Activated CD4-positive, alpha-beta T cell treated with anti-CD3 and anti-CD28 coated beads, Interleukin-2, Interleukin-6, amounts not matched to agents 100 ng/mL and 50 ng/mL, durations not matched to agents 16 hours and 8 hours (primary cell): ENCODE measurements around the gene MESP1.

Experiments used
- DNase-seq: peaks from one replicate; pipeline ENCODE4 v3.0.0-alpha.2; 2020

The MESP1 gene

GRCh38 chr15:89780601-89781000 is 29.6 kb upstream of the MESP1 start:
- peak; percentile 23 for DNase-seq

GRCh38 chr15:89778861-89779260 is 27.8 kb upstream of the MESP1 start:
- peak; percentile 20 for DNase-seq

GRCh38 chr15:89777782-89778380 is 26.8 kb upstream of the MESP1 start:
- DNase-seq, result no peak

- DNase-seq, result no peak
Measured at GRCh38 chr15:89777073-89777751, 26.2 kb upstream of the MESP1 start.

- DNase-seq, result peak; percentile 67
Measured at GRCh38 chr15:89776274-89777072, 25.4 kb upstream of the MESP1 start, which contains the start of gene MESP2. TSS of gene MESP2 (plus strand) at chr15:89776332. CDS start at chr15:89776358, 26 bp downstream.

- DNase-seq, result no peak
Measured at GRCh38 chr15:89775815-89776214, 24.8 kb upstream of the MESP1 start.

GRCh38 chr15:89774492-89774891 is 23.4 kb upstream of the MESP1 start:
- DNase-seq, result no peak

- no peak for DNase-seq
Measured at GRCh38 chr15:89772932-89773583, 22.0 kb upstream of the MESP1 start.

- no peak for DNase-seq
Measured at GRCh38 chr15:89770041-89770440, 19.0 kb upstream of the MESP1 start.

- DNase-seq, result no peak
Measured at GRCh38 chr15:89769366-89769765, 18.3 kb upstream of the MESP1 start.

GRCh38 chr15:89768071-89768500 is 17.0 kb upstream of the MESP1 start:
- no peak for DNase-seq

- no peak for DNase-seq
Measured at GRCh38 chr15:89767411-89767915, 16.4 kb upstream of the MESP1 start.

GRCh38 chr15:89766357-89767311 is 15.6 kb upstream of the MESP1 start:
- DNase-seq, result no peak

- DNase-seq, result no peak
Measured at GRCh38 chr15:89765694-89766093, 14.6 kb upstream of the MESP1 start.

- no peak for DNase-seq
Measured at GRCh38 chr15:89761929-89762328, 10.9 kb upstream of the MESP1 start.

- no peak for DNase-seq
Measured at GRCh38 chr15:89761009-89761831, 10.2 kb upstream of the MESP1 start.

GRCh38 chr15:89760303-89761008 is 9.4 kb upstream of the MESP1 start:
- peak; percentile 85 for DNase-seq

GRCh38 chr15:89759835-89760234 is 8.8 kb upstream of the MESP1 start:
- DNase-seq, result no peak

GRCh38 chr15:89758981-89759380 is 7.9 kb upstream of the MESP1 start:
- DNase-seq, result no peak

- no peak for DNase-seq
Measured at GRCh38 chr15:89758283-89758682, 7.2 kb upstream of the MESP1 start.
